Measurements from ENCODE around the gene MED12. TPM values are rescaled to one million over a fixed set of nuclear protein-coding genes. Genes with fewer than 3 reads are reported as not detected.

The MED12 gene
- total RNA-seq: 10 to 100 TPM; 20.7 to 53.3 (median 36.2) TPM
- 1 to 10 TPM; 6.2 to 9.5 (median 8.2) TPM for polyA plus RNA-seq
- long read RNA-seq, donor 1: 0 reads
- long read RNA-seq, donor 2, partial matches to known transcripts: 0 of 2 reads
- long read RNA-seq, donor 2, other reads (novel, unspliced or antisense): 0 of 2 reads
- long read RNA-seq, donor 3: 0 reads
- long read RNA-seq, donor 4: 0 reads
- long read RNA-seq, donor 5, partial matches to known transcripts: 8 of 8 reads
- long read RNA-seq, donor 5, other reads (novel, unspliced or antisense): 0 of 8 reads
- long read RNA-seq, donor 6, partial matches to known transcripts: 6 of 6 reads
- long read RNA-seq, donor 6, other reads (novel, unspliced or antisense): 0 of 6 reads
- long read RNA-seq, donor 7, partial matches to known transcripts: 0 of 1 reads
- long read RNA-seq, donor 7, other reads (novel, unspliced or antisense): 0 of 1 reads
- long read RNA-seq, donor 8, full-length matches to known transcripts: 1 of 1 reads
- long read RNA-seq, donor 8, partial matches to known transcripts: 0 of 1 reads
- long read RNA-seq, donor 8, other reads (novel, unspliced or antisense): 0 of 1 reads
- long read RNA-seq, donor 9: 0 reads
- long read RNA-seq, donor 10: 0 reads

DNA sequence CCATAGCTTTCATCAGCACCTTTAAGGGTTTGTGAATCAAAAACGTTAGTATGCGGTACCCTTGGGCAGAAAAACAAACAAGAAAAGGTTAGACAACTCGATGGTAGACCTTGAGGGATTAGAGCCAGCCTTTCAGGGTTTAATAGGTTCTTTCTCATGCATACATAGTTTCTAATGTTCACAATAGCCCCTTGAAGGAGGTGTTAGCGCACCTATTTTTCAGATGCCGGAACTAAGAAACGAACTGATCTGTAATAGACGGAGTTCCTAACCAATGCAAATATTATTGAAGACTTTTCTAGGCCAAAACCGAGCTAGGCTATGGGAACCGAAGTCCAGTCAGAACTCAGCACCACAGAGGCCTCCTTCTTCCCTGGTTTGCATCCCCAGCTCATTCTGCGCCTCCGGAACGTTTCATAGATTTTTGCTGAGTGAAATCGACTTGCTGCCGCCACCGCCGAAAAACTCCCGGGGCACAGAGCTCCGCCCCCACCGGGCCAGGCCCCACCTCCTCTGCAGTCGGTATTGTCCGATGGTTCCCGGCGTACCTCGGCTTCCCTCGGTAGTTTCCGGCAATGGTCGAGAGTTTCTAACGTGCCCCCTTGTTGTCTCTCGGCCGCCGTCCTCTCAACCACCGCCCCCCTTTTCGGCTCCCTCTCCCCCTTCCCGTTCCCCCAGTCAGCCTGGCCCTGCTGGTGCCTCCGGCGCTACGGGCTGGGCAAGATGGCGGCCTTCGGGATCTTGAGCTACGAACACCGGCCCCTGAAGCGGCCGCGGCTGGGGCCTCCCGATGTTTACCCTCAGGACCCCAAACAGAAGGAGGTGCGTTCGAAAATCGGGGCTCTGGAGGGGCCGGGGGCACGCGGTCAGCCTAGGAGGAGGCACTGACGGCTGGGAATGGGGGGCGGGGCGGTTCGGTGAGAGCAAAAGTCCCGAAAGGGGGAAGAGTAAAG lies at the start of gene MED12:
Gene MED12, plus strand, starts transcription at position 565 of the 953 bp plus-strand sequence. Its CDS starts 159 bp downstream, at position 724.
- Histone ChIP-seq H3K27ac (peak within 1 kb of the TSS; percentile 72 to 87 (median 86)), H3K4me1 (peaks cover 0 to 25% (median 12%) of the 10 kb centered on the region in 4 donors), H3K4me3 (peak within 1 kb of the TSS; percentile 57 to 69 (median 63)), H3K9me3 (no peaks in the 10 kb centered on the region), H3K36me3 (peaks cover under 1 to 33% (median 27%) of the 10 kb centered on the region in 4 donors), H3K27me3 (no peaks in the 10 kb centered on the region)
- WGBS, 5 donors: 0 to 27% (median 2%) methylated on average over 28 to 56 of the region's 56 CpGs
- intact Hi-C loops (cut with DNase I; ENCODE audit: low total_unique reads): no loop called here
- peak in 2 of 3 donors; percentile 13 to 48 for TF ChIP-seq POLR2AphosphoS5 (IDR thresholded peaks at IDR 0.05)
- TF ChIP-seq POLR2A (IDR thresholded peaks at IDR 0.05): no peak
- no peak for TF ChIP-seq EP300 (IDR thresholded peaks at IDR 0.05)
- DNase-seq: peak; percentile 80 to 95

DNA sequence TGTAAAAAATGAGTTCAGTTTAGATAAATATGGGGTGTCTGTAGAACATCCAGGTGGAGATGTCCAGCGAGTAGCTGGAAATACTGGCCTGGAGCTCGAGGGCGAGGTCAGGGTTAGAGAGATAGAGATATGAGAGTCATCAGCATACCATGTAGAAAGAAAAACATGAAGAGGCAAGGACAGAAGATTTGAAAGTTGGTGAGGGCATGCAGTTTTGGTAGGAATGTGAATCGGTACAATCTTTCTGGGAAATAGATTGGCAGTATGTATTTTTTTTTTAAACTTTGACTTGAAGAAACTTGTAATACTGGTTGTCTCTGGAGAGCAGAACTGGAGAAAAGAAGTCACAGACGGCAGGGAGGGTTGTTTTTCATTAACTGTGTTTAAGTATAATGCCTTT lies 47.9 kb upstream of the MED12 start:
- no peak overlapping the region for H3K27ac ChIP-seq
- 47 to 70% (median 53%) methylated on average over 5 of the region's 5 CpGs for WGBS, 5 donors
- H3K36me3 ChIP-seq: no peaks in the 10 kb centered on the region
- TF ChIP-seq POLR2AphosphoS5 (IDR thresholded peaks at IDR 0.05): no peak
- TF ChIP-seq POLR2A (IDR thresholded peaks at IDR 0.05): no peak
- TF ChIP-seq EP300 (IDR thresholded peaks at IDR 0.05): no peak
- TF ChIP-seq, protein P1, sequence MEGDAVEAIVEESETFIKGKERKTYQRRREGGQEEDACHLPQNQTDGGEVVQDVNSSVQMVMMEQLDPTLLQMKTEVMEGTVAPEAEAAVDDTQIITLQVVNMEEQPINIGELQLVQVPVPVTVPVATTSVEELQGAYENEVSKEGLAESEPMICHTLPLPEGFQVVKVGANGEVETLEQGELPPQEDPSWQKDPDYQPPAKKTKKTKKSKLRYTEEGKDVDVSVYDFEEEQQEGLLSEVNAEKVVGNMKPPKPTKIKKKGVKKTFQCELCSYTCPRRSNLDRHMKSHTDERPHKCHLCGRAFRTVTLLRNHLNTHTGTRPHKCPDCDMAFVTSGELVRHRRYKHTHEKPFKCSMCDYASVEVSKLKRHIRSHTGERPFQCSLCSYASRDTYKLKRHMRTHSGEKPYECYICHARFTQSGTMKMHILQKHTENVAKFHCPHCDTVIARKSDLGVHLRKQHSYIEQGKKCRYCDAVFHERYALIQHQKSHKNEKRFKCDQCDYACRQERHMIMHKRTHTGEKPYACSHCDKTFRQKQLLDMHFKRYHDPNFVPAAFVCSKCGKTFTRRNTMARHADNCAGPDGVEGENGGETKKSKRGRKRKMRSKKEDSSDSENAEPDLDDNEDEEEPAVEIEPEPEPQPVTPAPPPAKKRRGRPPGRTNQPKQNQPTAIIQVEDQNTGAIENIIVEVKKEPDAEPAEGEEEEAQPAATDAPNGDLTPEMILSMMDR (IDR thresholded peaks at IDR 0.05): no peak
- no peak overlapping the region for H3K4me3 ChIP-seq
- no peaks in the 10 kb centered on the region for H3K9me3 ChIP-seq
- H3K27me3 ChIP-seq: peaks cover 0 to 4% (median 0%) of the 10 kb centered on the region in 3 donors
- no peak for DNase-seq
- intact Hi-C loops (cut with DNase I; ENCODE audit: low total_unique reads): no loop called here
- H3K4me1 ChIP-seq: peaks cover 0 to 17% (median 6%) of the 10 kb centered on the region in 4 donors

DNA sequence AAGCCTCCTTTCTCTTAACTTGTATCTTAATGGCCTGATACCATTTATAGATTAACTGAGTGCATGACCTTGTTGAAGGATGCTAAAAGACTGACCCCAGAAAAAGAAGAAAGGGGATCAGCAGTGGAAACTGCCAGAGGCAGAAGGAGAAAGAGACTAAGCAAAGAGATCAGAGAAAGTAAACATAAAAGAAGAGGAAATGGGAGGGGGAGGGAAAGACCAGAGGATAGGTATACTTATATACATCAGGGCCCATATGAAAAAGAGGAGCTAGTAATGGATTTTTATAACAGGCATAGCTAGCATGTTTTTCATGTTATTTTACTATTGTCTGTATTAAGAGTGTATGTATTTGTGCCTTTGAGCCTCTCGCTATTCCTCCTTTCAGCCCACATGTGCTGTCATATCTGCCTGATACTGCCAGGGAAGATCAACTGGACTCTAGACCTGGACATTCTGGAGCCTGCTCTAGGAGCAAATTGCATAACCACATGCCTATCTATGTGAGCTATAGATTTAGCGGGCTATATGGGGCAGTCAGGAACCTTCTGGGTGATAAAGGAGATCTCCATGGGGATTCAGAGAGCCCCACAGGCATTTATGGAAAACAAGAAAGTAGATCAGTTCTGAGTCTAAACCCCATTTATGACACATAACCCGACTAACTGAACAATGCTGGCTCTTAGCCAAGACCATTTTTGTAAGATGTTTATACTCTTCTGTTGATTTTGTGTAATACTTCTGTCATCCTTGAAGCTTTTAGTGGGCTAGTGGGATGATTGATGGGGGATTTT lies 36.9 kb upstream of the MED12 start:
- no peaks in the 10 kb centered on the region for H3K4me1 ChIP-seq
- peak in 1 of 2 donors; percentile 29 for DNase-seq
- H3K27ac ChIP-seq: no peak overlapping the region
- intact Hi-C loops (cut with DNase I; ENCODE audit: low total_unique reads): no loop called here
- no peaks in the 10 kb centered on the region for H3K9me3 ChIP-seq
- peaks cover 0 to 2% (median 0%) of the 10 kb centered on the region in 3 donors for H3K27me3 ChIP-seq
- H3K36me3 ChIP-seq: no peaks in the 10 kb centered on the region
- WGBS, 5 donors: 28 to 50% (median 37%) methylated on average over 3 of the region's 3 CpGs
- no peak overlapping the region for H3K4me3 ChIP-seq
- TF ChIP-seq EP300 (IDR thresholded peaks at IDR 0.05): no peak

DNA sequence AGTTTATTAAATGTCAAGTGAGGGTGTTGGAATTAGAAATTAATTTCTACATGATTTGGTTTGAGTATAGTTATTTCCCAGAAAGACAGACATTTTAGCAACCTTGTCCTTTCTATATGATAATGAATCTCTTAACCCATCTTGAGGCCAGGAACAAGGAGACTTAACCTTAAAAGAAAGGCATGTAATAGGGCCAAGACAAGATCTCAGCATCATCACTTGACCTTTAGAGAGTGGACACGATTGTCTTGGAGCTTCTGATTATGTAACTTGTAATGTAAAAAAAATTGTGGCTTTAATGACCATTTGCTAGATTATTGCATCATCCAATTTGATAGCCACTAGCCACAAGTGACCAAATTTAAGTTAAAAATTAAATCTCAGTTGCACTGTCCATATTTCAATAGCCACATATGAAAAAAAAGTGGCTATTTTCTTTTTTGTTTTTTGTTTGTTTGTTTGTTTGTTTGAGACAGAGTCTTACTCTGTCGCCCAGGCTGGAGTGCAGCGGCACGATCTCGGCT lies 36.2 kb upstream of the MED12 start:
- Histone ChIP-seq H3K9me3 (no peaks in the 10 kb centered on the region), H3K27ac (no peak overlapping the region), H3K27me3 (no peaks in the 10 kb centered on the region), H3K4me3 (no peak overlapping the region), H3K36me3 (no peaks in the 10 kb centered on the region), H3K4me1 (no peaks in the 10 kb centered on the region)
- intact Hi-C loops (cut with DNase I; ENCODE audit: low total_unique reads): no loop called here
- WGBS, 5 donors: 72 to 85% (median 80%) methylated on average over 5 of the region's 5 CpGs
- no peak for DNase-seq
- TF ChIP-seq POLR2A (IDR thresholded peaks at IDR 0.05): no peak
- no peak for TF ChIP-seq EP300 (IDR thresholded peaks at IDR 0.05)
- TF ChIP-seq, protein P1 (IDR thresholded peaks at IDR 0.05): no peak
- no peak for TF ChIP-seq POLR2AphosphoS5 (IDR thresholded peaks at IDR 0.05)

Measured in stomach (tissue), 19 donors.